ENCODE results near the gene TYK2.
"Not testable (repeated sequence)": the region's sequence is repeated elsewhere in the genome, so short reads cannot be mapped to it uniquely, and the experiment has no call there.

Gene TYK2

GRCh38 chr19:10380313-10381102 lies at the start of gene TYK2:
TSS of gene TYK2 (minus strand) at chr19:10380572. CDS start at chr19:10378406, 2,166 bp downstream.
- DNase-seq (ENCODE audit: low read depth): peak; percentile 98

GRCh38 chr19:10428996-10429381 lies 48.6 kb upstream of the TYK2 start:
- no peak for DNase-seq (ENCODE audit: low read depth)

DNA sequence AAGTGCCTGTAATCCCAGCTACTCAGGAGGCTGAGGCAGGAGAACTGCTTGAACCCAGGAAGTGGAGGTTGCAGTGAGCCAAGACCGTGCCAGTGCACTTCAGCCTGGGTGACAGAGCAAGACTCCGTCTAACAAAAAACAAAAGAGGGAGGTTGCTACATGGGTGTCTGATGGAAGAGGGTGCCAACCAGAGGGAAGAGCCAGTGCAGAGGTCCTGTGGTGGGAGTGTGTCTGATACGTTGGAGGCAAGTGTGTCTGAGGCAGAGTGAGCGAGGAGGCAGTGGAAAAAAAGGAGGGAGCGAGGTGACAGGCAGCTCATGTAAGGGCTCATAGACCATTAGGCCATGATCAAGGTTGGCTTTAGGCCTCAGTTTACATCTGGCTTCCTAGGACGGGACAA lies 46.8 kb upstream of the TYK2 start:
- DNase-seq (ENCODE audit: low read depth): no peak

- peak; percentile 58 for DNase-seq (ENCODE audit: low read depth)
Observed at GRCh38 chr19:10424011-10424637, 43.8 kb upstream of the TYK2 start.

DNA sequence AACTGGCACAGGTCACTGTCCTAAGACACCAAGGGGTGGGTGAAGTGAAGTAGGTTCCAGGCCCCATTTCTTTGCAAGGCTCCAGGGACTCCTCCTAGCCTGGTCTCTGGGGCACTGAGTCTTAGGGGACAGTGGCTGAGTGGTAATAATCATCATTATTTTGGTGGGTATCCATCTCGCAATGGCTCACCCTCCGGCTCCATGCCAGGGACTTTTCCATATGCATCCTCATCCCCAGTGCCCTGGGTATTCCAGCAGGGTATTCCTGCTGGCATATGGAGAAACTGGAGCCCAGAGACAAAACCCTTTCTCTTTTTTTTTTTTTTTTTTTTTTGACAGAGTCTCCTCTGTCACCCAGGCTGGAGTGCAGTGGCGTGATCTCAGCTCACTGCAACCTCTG lies 42.5 kb upstream of the TYK2 start:
- DNase-seq (ENCODE audit: low read depth): no peak

DNA sequence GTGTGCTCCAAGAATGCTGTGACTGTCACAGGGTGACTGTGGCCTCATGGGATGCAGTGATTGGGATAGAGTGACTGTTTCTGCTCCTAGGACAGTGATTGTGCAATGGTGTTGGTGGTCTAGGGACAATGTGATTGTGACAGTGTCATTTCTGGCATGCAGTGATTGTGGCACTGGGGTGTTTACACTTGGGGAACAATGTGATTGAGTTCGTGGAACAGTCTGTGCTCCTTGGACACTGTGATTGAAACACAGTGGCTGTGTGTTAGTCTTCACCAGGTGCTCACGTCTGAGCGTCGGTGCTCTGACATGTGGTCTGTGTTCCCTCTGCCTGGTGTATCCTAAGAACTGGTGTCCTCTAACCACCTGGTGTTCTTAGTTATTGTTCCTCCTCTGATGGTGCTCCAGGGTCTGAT lies 41.7 kb upstream of the TYK2 start:
- no peak for DNase-seq (ENCODE audit: low read depth)

DNA sequence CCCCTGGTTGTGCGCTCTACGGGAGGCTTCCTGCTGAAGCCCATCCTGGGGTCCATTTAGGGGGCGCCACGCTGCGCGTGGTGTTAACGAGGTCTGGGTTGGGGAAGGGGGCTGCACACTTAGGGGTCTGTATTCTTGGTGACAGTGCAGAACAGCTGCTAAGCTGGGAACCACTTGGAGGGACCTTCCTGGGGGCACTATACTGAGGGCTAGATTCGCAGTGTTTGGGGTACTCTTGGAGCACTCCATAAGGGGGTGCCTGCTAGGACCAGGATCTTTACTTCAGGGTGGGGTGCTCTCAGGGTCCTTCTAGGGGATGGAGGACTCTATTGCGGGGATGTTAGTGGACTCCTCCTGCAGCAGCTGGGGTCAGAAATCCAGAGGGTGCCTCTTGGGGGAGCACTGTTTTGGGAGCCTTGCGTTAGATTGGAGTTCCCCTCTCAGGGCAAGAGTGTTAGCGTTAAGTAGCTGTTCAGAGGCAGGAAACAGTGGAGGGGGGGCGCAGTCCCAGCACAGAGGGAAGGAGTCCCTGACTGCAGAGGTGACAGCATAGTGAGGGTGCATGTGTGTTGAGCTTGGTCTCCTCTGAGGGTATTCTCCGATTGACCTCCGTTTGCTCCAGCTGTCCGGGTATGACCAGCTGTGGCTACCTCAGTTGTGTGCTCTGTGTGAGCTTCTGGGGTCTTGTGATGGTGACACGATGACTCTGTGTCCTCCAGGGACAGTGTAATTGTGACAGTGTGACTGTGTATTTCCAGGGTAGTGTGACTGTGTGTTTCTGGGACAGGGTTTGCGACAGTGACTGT lies 41.1 kb upstream of the TYK2 start:
- DNase-seq (ENCODE audit: low read depth): no peak

- peak; percentile 70 for DNase-seq (ENCODE audit: low read depth)
Observed at GRCh38 chr19:10420444-10421239, 40.3 kb upstream of the TYK2 start, which contains the start of gene PDE4A. TSS of gene PDE4A (plus strand) at chr19:10420538. CDS start at chr19:10420765, 227 bp downstream.

DNA sequence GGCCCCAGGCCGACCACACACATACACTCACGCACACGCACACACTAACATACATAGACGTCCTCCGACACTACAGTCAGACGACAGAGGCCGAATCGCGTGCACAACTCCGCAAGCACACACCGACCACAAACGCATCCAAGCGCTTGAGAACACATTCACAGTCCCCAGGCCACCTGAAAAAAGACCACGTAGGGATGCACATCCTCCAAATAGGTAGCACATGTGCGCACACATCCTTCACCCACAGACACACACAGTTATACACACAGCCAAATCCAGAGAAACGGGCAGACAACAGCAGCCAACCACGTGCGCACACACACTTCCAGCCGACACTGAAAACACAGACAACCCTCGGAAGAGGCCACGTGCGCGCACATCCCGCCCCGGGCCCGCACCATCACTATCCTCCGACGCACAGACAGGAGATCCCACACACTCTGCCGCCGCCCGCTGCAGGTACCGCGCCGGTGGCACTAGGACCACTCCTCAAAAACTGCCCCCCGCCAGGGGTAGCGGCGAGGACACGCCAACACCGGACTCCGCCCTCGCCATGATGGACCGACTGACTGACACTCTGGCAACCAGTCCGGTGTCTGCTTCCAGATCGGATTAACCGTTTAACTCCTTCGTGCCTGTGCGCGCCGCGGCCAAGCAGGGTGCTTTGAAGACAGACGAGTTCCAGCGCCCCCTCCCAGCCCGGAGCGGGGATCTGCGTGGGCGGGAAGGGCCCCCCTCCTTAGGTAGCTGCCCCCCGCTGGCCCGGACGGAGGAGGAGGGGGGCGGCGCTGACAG lies 39.5 kb upstream of the TYK2 start:
- DNase-seq (ENCODE audit: low read depth): peak; percentile 92

DNA sequence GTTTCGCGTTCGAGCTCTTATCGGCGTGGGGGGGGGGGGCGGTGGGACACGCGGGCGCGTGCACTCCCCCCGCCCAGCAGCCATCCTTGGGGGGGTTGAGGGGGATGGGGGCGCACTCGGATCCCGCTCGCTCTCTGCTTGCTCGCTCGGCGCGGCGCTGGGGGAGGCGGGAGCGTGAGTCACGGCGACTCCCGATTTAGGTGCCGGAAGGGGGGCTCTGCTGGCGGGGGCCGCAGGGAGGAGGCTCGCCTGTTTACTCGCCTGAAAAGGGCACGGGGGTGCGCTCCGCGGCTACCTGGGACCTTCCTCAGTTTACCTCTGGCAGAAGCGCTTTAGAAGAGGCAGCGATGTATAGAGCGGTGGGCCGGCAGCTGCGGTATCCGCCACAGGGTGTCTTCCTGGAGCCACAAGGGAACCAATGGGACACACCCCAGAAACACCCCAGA lies 38.9 kb upstream of the TYK2 start:
- DNase-seq (ENCODE audit: low read depth): no peak

- DNase-seq (ENCODE audit: low read depth): no peak
Observed at GRCh38 chr19:10418485-10419199, 38.3 kb upstream of the TYK2 start.

DNA sequence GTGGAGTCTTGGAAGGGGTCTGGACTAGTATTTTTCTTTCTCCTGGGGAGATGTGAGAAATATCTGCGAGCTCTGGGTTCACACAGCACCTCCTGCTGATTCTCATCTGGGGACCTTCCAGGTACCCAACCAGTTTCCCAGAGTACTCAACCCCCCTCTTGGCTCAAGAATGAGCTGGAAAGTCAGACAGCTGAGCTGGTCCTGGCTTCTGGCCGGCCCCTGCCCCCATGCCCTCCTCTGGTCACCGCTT lies 37.8 kb upstream of the TYK2 start:
- DNase-seq (ENCODE audit: low read depth): no peak

GRCh38 chr19:10417541-10418234 lies 37.3 kb upstream of the TYK2 start:
- DNase-seq (ENCODE audit: low read depth): no peak

DNA sequence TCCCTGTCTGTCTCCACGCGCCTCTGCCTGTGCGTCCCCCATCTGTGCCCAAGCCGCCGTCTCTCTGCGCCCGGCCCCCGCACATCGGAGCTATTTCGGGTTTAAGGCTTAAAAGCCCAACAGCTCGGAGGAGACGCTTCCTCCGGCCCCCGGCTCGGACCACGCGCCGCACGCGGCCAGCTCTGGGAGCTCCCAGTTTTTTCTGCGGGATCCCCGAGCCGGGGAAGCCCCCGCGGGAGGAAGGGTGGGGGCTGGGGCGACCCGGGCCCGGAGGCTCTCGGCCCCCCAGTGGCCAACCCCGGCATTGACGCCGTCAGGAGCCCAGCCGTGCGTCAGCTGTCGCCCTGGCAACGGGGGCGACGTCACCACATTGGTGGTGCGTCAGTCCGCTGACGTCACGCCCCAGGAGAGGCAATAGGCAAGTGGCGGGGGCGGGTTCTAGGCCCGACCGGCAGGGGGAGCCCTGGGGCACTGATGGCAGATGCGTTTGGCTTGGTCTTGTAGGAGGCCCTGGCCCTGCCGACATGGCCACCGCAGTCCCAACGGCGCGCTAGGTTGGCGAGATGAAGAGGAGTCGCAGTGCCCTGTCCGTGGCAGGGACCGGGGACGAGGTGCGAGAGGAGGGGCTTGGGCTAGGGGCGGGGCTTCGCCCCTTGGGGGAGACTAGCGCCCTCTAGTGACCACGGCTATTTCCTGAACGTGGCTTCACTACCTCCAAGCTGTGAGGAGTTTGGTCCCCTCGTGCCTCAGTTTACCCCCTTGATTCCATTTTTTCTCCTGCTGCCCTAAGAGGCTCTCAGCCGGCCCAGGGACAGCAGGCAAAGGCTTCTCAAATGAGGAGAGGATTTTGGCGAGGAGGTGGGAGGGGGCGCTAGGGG lies 36.2 kb upstream of the TYK2 start:
- peak; percentile 82 for DNase-seq (ENCODE audit: low read depth)

DNA sequence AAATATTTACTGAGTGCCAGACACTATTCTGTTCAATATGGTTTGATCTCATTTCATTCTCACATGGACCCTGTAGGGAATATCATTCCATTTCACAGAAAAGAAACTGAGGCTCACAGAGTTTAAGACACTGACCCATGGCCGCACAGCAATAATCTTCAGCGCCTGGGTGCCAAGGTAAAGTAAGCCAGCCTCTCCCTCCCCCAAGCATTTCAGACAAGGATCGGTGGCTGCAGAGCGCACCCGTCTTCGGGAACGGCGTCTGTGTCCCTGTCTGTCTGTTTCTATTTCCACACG lies 35.7 kb upstream of the TYK2 start:
- no peak for DNase-seq (ENCODE audit: low read depth)

DNA sequence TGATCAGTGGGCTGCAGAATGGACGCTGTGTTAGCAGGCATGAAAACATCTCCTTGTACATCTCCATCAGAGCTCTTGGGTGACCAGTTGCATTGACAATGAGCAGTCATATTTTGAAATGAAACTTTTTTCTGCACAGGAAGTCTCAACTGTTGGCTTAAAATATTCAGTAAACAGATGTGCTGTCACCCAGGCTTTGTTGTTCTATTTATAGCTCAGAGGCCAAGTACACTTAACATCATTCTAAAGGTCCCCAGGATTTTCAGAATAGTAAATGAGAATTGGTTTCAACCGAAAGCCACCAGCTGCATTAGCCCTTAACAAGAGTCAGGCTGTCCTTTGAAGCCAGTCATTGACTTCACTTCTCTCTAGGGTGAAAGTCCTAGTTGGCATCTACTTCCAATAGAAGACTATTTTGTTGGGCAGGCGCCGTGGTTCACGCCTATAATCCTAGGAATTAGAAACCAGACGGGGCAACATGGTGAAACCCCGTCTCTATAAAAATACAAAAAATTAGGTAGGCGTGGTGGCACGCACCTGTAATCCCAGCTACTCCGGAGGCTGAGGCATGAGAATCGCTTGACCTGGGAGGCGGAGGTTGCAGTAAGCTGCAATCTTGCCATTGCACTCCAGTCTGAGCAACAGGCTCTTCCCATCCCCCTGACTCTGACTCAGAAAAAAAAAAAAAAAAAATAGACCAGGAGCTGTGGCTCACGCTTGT lies 32.0 kb upstream of the TYK2 start:
- DNase-seq (ENCODE audit: low read depth): no peak

DNA sequence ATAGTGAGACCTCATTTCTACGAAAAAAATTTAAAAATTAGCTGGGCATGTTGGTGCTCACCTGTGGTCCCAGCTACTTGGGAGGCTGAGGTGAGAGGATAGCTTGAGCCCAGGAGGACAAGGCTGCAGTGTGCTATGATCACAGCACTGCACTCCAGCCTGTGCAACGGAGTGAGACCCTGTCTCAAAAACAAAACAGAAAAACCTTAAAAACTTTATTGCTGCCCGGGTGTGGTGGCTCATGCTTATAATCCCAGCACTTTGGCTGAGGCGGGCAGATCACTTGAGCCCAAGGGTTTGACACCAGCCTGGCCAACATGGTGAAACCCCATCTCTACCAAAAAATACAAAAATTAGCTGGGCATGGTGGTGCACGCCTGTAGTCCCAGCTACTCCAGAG lies 30.9 kb upstream of the TYK2 start:
- not testable (repeated sequence) for DNase-seq (ENCODE audit: low read depth)

- DNase-seq (ENCODE audit: low read depth): no peak
Observed at GRCh38 chr19:10408511-10409283, 28.3 kb upstream of the TYK2 start.
